GM19468 (cell line): Measurements from ENCODE around the gene PLXND1.

Experiments used
- ATAC-seq: cut with Tn5 transposase; IDR thresholded peaks from one replicate; pipeline ENCODE4 v1.9.1; 2021; ENCODE audit warnings: mild to moderate bottlenecking, moderate library complexity, moderate number of reproducible peaks; ENCODE audit not compliant: unreplicated experiment; ENCODE audit errors: extremely low read depth

Gene PLXND1

GRCh38 chr3:129572603-129573002 is 33.9 kb downstream of the PLXND1 start:
- no peak for ATAC-seq

- ATAC-seq, result no peak
Measured at GRCh38 chr3:129571605-129572547, 34.6 kb downstream of the PLXND1 start.

GRCh38 chr3:129569856-129570255 is 36.6 kb downstream of the PLXND1 start:
- no peak for ATAC-seq

GRCh38 chr3:129567939-129568338 is 38.5 kb downstream of the PLXND1 start:
- no peak for ATAC-seq

- ATAC-seq, result no peak
Measured at GRCh38 chr3:129567176-129567705, 39.2 kb downstream of the PLXND1 start.

- no peak for ATAC-seq
Measured at GRCh38 chr3:129565902-129566301, 40.6 kb downstream of the PLXND1 start.

GRCh38 chr3:129564981-129565644 is 41.4 kb downstream of the PLXND1 start:
- no peak for ATAC-seq

GRCh38 chr3:129563850-129564535 is 42.5 kb downstream of the PLXND1 start:
- ATAC-seq, result no peak

GRCh38 chr3:129563332-129563731 is 43.1 kb downstream of the PLXND1 start:
- no peak for ATAC-seq

GRCh38 chr3:129562803-129563202 is 43.7 kb downstream of the PLXND1 start:
- ATAC-seq, result no peak

GRCh38 chr3:129561619-129562248 is 44.7 kb downstream of the PLXND1 start:
- no peak for ATAC-seq

- no peak for ATAC-seq
Measured at GRCh38 chr3:129560911-129561594, 45.4 kb downstream of the PLXND1 start.

- no peak for ATAC-seq
Measured at GRCh38 chr3:129560269-129560787, 46.1 kb downstream of the PLXND1 start.

- ATAC-seq, result no peak
Measured at GRCh38 chr3:129559565-129560079, 46.9 kb downstream of the PLXND1 start.

GRCh38 chr3:129558772-129559564 is 47.5 kb downstream of the PLXND1 start:
- ATAC-seq, result no peak

GRCh38 chr3:129558081-129558771 is 48.2 kb downstream of the PLXND1 start:
- ATAC-seq, result no peak

GRCh38 chr3:129557548-129557894 is 49.0 kb downstream of the PLXND1 start:
- ATAC-seq, result no peak
